ENCODE data around the gene EZH1. TPM values are rescaled to one million over a fixed set of nuclear protein-coding genes. Genes with fewer than 3 reads are reported as not detected.
"Not testable (repeated sequence)": the region's sequence is repeated elsewhere in the genome, so short reads cannot be mapped to it uniquely, and the experiment has no call there.

EZH1 gene
- total and polyA plus RNA-seq, 2 experiments from 2014 or later: 22.4 to 22.8 TPM

DNA sequence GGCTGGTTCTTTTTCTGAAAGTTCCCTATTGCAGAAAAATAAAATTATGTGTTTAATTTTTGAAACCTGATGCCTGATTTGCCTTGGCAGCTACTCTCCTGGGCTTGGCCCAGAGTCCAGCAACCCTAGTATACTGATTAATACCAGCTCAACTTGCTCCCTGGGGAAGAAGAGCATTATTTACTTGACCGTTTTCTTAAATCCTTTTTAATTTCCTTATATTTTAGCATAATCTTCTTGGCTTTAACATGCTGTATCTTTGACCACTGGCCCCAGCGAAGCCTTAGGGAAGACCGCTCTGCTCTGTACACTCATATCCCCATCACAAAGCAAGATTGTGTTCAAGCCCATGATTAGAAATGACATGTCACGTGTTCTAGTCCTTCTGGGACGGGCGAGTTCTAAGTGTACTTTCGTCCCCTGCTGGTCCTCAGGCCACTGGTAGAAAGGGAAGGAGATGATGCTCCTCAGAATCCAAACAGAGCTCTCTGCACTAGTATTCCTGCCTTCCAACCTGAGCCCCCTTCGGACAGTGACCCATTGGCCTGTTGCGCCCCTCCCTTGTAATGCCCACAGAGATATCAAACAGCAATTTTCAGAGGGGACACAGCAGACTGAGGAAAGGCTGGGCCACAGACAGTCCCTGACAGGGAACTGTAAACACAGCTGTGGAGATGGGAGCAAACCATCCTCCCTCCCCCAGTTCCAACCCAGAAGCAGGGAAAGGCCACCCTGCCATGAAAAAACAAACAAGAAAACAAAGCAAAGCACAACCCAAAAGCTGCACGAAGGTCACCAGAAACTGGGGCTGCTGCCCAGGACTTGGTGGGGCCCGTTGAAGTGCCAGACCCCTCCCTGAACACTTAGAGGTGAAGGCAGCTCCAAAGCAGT is 4.3 kb upstream of the EZH1 start:
- 33 to 36% methylated on average over 11 of the region's 11 CpGs for WGBS, 2 experiments (ENCODE audit: low coverage in 1 of 2, low lambda C conversion rate in 2 of 2, missing lambda C conversion rate in 2 of 2)
- no peak for DNase-seq
- Histone ChIP-seq H3K4me1 (ENCODE audit: insufficient read depth) (no peaks in the 10 kb centered on the region; the same call in 1 of the 2 replicates), H3K9me3 (ENCODE audit: low read depth) (no peaks in the 10 kb centered on the region), H3F3A (ENCODE audit: insufficient read depth) (no peaks in the 10 kb centered on the region), H3K9ac (no peak overlapping the region), H4K20me1 (ENCODE audit: insufficient read depth) (no peaks in the 10 kb centered on the region), H3K9me2 (ENCODE audit: insufficient read depth) (no peaks in the 10 kb centered on the region), H3K79me2 (ENCODE audit: insufficient read depth) (peaks cover 4% of the 10 kb centered on the region), H3K4me2 (ENCODE audit: unreplicated experiment) (no peak overlapping the region), H3K27me3 (replicated peaks; ENCODE audit: insufficient read depth) (no peaks in the 10 kb centered on the region), H2AFZ (no peak overlapping the region; the same call in 1 of the 2 replicates), H3K4me3 (no peak overlapping the region), H3K27ac (no peak overlapping the region), H3K36me3 (ENCODE audit: low read depth) (no peaks in the 10 kb centered on the region)
- in situ Hi-C loops (cut with MboI): loop anchor here (25.0 kb wide), 1 partner anchor 188 kb away; no protein-coding TSS in a partner anchor
- TF ChIP-seq EZH2phosphoT487 (IDR thresholded peaks at IDR 0.05; ENCODE audit: insufficient read depth, low read depth) (no peak), EZH2 (IDR thresholded peaks at IDR 0.05; ENCODE audit: insufficient read depth, poor library complexity, severe bottlenecking) (no peak)

- peaks cover 12% of the 10 kb centered on the region for H3K79me2 ChIP-seq (ENCODE audit: insufficient read depth)
- H3K4me2 ChIP-seq (ENCODE audit: unreplicated experiment): no peak overlapping the region
- H3K27me3 ChIP-seq (replicated peaks; ENCODE audit: insufficient read depth): no peaks in the 10 kb centered on the region
- H3K9ac ChIP-seq: no peak overlapping the region
- peaks cover 8% of the 10 kb centered on the region for H3K4me1 ChIP-seq (ENCODE audit: insufficient read depth)
- DNase-seq: peak; percentile 7
- no peak overlapping the region for H3K27ac ChIP-seq
- H3K4me3 ChIP-seq: no peak overlapping the region
- no peaks in the 10 kb centered on the region for H3F3A ChIP-seq (ENCODE audit: insufficient read depth)
- TF ChIP-seq EZH2 (IDR thresholded peaks at IDR 0.05; ENCODE audit: insufficient read depth, poor library complexity, severe bottlenecking): no peak
- TF ChIP-seq EZH2phosphoT487 (IDR thresholded peaks at IDR 0.05; ENCODE audit: insufficient read depth, low read depth): no peak
- in situ Hi-C loops (cut with MboI): loop anchor here (25.0 kb wide), 1 partner anchor 189 kb away; no protein-coding TSS in a partner anchor
- H3K9me2 ChIP-seq (ENCODE audit: insufficient read depth): no peaks in the 10 kb centered on the region
- no peak overlapping the region for H2AFZ ChIP-seq
- no peaks in the 10 kb centered on the region for H3K9me3 ChIP-seq (ENCODE audit: low read depth)
- H3K36me3 ChIP-seq (ENCODE audit: low read depth): no peaks in the 10 kb centered on the region
- no peaks in the 10 kb centered on the region for H4K20me1 ChIP-seq (ENCODE audit: insufficient read depth)
- WGBS, 2 experiments (ENCODE audit: low coverage in 1 of 2, low lambda C conversion rate in 2 of 2, missing lambda C conversion rate in 2 of 2): 17 to 20% methylated on average over 7 of the region's 7 CpGs
These were observed 3.5 kb upstream of the EZH1 start for GRCh38 chr17:42748202-42748907.

DNA sequence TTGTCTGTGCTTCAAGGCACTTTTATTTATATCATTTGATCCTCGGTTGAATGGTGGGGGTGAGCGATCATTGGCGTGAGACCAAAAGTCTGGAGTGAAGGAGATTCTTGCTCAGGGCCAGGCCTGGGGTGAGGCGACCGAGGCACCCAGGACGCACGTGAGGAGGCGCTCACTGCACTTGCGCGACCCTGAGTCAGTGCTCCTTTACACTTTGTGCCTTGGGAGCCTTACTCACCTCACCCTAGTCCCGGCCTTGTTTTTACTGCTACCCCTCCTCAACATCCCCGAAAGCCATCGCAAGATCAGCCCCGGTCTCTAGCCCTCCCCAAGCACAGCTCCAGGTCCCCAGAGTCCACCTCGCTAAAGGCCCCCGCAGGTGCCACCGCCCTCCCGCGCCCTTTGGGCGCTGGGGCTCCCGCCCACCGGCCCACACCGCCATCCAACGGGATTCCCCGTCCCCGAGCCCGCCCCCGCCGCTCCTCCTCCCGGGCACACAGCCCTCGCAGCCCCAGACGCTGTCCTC is 496 bp downstream of the EZH1 start:
- 3% methylated on average over 20 to 31 of the region's 32 CpGs for WGBS, 2 experiments (ENCODE audit: low coverage in 1 of 2, low lambda C conversion rate in 2 of 2, missing lambda C conversion rate in 2 of 2)
- no peaks in the 10 kb centered on the region for H3K9me2 ChIP-seq (ENCODE audit: insufficient read depth)
- peaks cover 52% of the 10 kb centered on the region for H3K79me2 ChIP-seq (ENCODE audit: insufficient read depth)
- H4K20me1 ChIP-seq (ENCODE audit: insufficient read depth): no peaks in the 10 kb centered on the region
- no peaks in the 10 kb centered on the region for H3K27me3 ChIP-seq (replicated peaks; ENCODE audit: insufficient read depth)
- peak overlapping the region; percentile 77 for H3K4me3 ChIP-seq
- peaks cover 8% of the 10 kb centered on the region for H3K4me1 ChIP-seq (ENCODE audit: insufficient read depth)
- H3K9me3 ChIP-seq (ENCODE audit: low read depth): no peaks in the 10 kb centered on the region
- H3K4me2 ChIP-seq (ENCODE audit: unreplicated experiment): peak overlapping the region; percentile 73
- no peak for TF ChIP-seq EZH2phosphoT487 (IDR thresholded peaks at IDR 0.05; ENCODE audit: insufficient read depth, low read depth)
- TF ChIP-seq EZH2 (IDR thresholded peaks at IDR 0.05; ENCODE audit: insufficient read depth, poor library complexity, severe bottlenecking): no peak
- peak overlapping the region; percentile 60 for H3K27ac ChIP-seq
- H3F3A ChIP-seq (ENCODE audit: insufficient read depth): no peaks in the 10 kb centered on the region
- DNase-seq: peak; percentile 80
- peak overlapping the region; percentile 91 for H2AFZ ChIP-seq
- in situ Hi-C loops (cut with MboI): loop anchor here (25.0 kb wide), 1 partner anchor 193 kb away; no protein-coding TSS in a partner anchor
- H3K36me3 ChIP-seq (ENCODE audit: low read depth): no peaks in the 10 kb centered on the region
- peak overlapping the region; percentile 88 for H3K9ac ChIP-seq

GRCh38 chr17:42743595-42744282 is 1.1 kb downstream of the EZH1 start:
- no peaks in the 10 kb centered on the region for H4K20me1 ChIP-seq (ENCODE audit: insufficient read depth)
- H3K36me3 ChIP-seq (ENCODE audit: low read depth): no peaks in the 10 kb centered on the region
- no peaks in the 10 kb centered on the region for H3F3A ChIP-seq (ENCODE audit: insufficient read depth)
- no peaks in the 10 kb centered on the region for H3K27me3 ChIP-seq (replicated peaks; ENCODE audit: insufficient read depth)
- H3K4me3 ChIP-seq: peak overlapping the region; percentile 77
- H3K27ac ChIP-seq: peak overlapping the region; percentile 60
- H3K4me1 ChIP-seq (ENCODE audit: insufficient read depth): peaks cover 8% of the 10 kb centered on the region
- peak overlapping the region; percentile 88 for H3K9ac ChIP-seq
- in situ Hi-C loops (cut with MboI): loop anchor here (25.0 kb wide), 1 partner anchor 194 kb away; no protein-coding TSS in a partner anchor
- no peaks in the 10 kb centered on the region for H3K9me2 ChIP-seq (ENCODE audit: insufficient read depth)
- H2AFZ ChIP-seq: peak overlapping the region; percentile 91
- WGBS, 2 experiments (ENCODE audit: low coverage in 1 of 2, low lambda C conversion rate in 2 of 2, missing lambda C conversion rate in 2 of 2): 62 to 63% methylated on average over 10 of the region's 10 CpGs
- H3K9me3 ChIP-seq (ENCODE audit: low read depth): no peaks in the 10 kb centered on the region
- no peak for DNase-seq
- H3K79me2 ChIP-seq (ENCODE audit: insufficient read depth): peaks cover 58% of the 10 kb centered on the region
- no peak for TF ChIP-seq EZH2phosphoT487 (IDR thresholded peaks at IDR 0.05; ENCODE audit: insufficient read depth, low read depth)
- no peak for TF ChIP-seq EZH2 (IDR thresholded peaks at IDR 0.05; ENCODE audit: insufficient read depth, poor library complexity, severe bottlenecking)
- H3K4me2 ChIP-seq (ENCODE audit: unreplicated experiment): peak overlapping the region; percentile 73

GRCh38 chr17:42742916-42743315 is 1.9 kb downstream of the EZH1 start:
- not testable (repeated sequence) for DNase-seq; H3K9me2 ChIP-seq (ENCODE audit: insufficient read depth); H3K36me3 ChIP-seq (ENCODE audit: low read depth); H3K27ac ChIP-seq; H4K20me1 ChIP-seq (ENCODE audit: insufficient read depth); H3K9ac ChIP-seq; H3K9me3 ChIP-seq (ENCODE audit: low read depth); H3K4me1 ChIP-seq (ENCODE audit: insufficient read depth); H2AFZ ChIP-seq; H3K4me2 ChIP-seq (ENCODE audit: unreplicated experiment); H3F3A ChIP-seq (ENCODE audit: insufficient read depth); H3K4me3 ChIP-seq; H3K27me3 ChIP-seq (replicated peaks; ENCODE audit: insufficient read depth)
- peaks cover 65% of the 10 kb centered on the region for H3K79me2 ChIP-seq (ENCODE audit: insufficient read depth)
- in situ Hi-C loops (cut with MboI): loop anchor here (25.0 kb wide), 1 partner anchor 194 kb away; no protein-coding TSS in a partner anchor
- WGBS, 2 experiments (ENCODE audit: low coverage in 1 of 2, low lambda C conversion rate in 2 of 2, missing lambda C conversion rate in 2 of 2): 95% methylated on average over 11 of the region's 11 CpGs

Measured in GM23248 (cell line).